Pancreas (tissue), 10 donors: ENCODE measurements around the gene DGKD. TPM values are rescaled to one million over a fixed set of nuclear protein-coding genes. Genes with fewer than 3 reads are reported as not detected.

Source experiments
- ATAC-seq, 4 donors: fragments of 200-7000 bp; cut with Tn5 transposase; one replicate each; pipeline versions ENCODE4 v1.8.0 to v1.9.1; 2020; ENCODE audit warnings: mild to moderate bottlenecking in 4 of 4, moderate library complexity in 4 of 4
- DNase-seq, 6 donors: peaks; one replicate each; pipeline ENCODE4 v3.0.0-alpha.2; 2020
- FAIRE-seq: peaks from 2 replicates; lab custom pipeline; 2012; peaks lifted over from hg19 to GRCh38; lab: Jason Lieb, UNC
- H3K27ac ChIP-seq, 4 donors: fragments of 200-600 bp; sonication (generic); 1 replicate in 3 of 4; 2 replicates in 1 of 4; pipeline versions ENCODE4 v1.5.0 to v1.8.0; 2020
- H3K27me3 ChIP-seq, 4 donors: fragments of 200-600 bp; one replicate each; pipeline ENCODE4 v1.8.0; 2021
- H3K36me3 ChIP-seq, 3 donors: fragments of 200-600 bp; sonication (generic) in 1 of 3; one replicate each; pipeline versions ENCODE4 v1.5.0 to v1.8.0; 2020 to 2021
- H3K4me1 ChIP-seq, 3 donors: fragments of 200-600 bp; one replicate each; pipeline ENCODE4 v1.8.0; 2021
- H3K4me3 ChIP-seq, 4 donors: fragments of 200-600 bp; sonication (generic) in 2 of 4; one replicate each; pipeline versions ENCODE4 v1.5.0 to v1.8.0; 2020 to 2021
- H3K9me3 ChIP-seq, 4 donors: fragments of 200-600 bp; one replicate each; pipeline ENCODE4 v1.8.0; 2021
- CTCF ChIP-seq, 4 donors: fragments of 200-600 bp; sonication (generic) in 3 of 4; IDR thresholded peaks; one replicate each; pipeline versions ENCODE4 v1.5.0 to v1.8.0; 2021; ENCODE audit warnings: antibody characterized with exemption in 4 of 4
- WGBS, 2 donors: extraction: QIAGEN DNeasy Blood & Tissue Kit; methylation state at CpG; one replicate each; pipeline ENCODE4 v1.1.7; 2013; 5-methylcytosine and 5-hydroxymethylcytosine counted together
- intact Hi-C, 3 donors: fragments of 100-400 bp; cut with DNase I; formaldehyde crosslinking; loops; one replicate each; pipeline versions ENCODE4 v1.11.1 to v1.14.2; 2022
- polyA plus RNA-seq, 2 donors: library from polyadenylated mRNA; stranded (reverse); fragments of 200-250 nt; gene quantifications; one replicate each; pipeline ENCODE4 v1.2.3, GENCODE V29; 2013
- total RNA-seq, 6 donors: library from RNA; stranded (reverse); fragmentation: NEBNext Ultra II Directional in 4 of 6; extraction: Animal tissue kit (Norgen Biotek cat#: 25700) in 4 of 6; gene quantifications; one replicate each; pipeline versions ENCODE4 v1.2.1 to v1.2.4, GENCODE V29; 2021 to 2023
- donor health status: healthy with polysubstance abuse.
- donor health status: DM: no; HTN: no; CAD: no; lungs with moderate emphysema.
- donor health status: DM: no; HTN: no; CAD: no.
- donor health status: control.
- donor health status: control.
- donor health status: Bipolar disorder and iron deficiency.
- donor health status: DM: yes; HTN: yes; CAD: no.
- donor health status: DM: no; HTN: no; CAD: no.
- donor health status: DM: no; HTN: no; CAD: no.
- donor health status: DM: yes; HTN: yes; CAD: no.

Gene DGKD
- total and polyA plus RNA-seq, 8 donors: 6.7 to 16.3 (median 8.9) TPM

GRCh38 chr2:233476651-233477547 lies 122.6 kb downstream of the DGKD start:
- Histone ChIP-seq H3K4me3 (no peak overlapping the region), H3K27ac (no peak overlapping the region), H3K9me3 (no peaks in the 10 kb centered on the region), H3K27me3 (no peaks in the 10 kb centered on the region), H3K4me1 (no peaks in the 10 kb centered on the region), H3K36me3 (peaks cover 0 to 27% (median 5%) of the 10 kb centered on the region in 3 donors)
- DNase-seq: no peak
- no peak for ATAC-seq
- no peak for TF ChIP-seq CTCF (IDR thresholded peaks at IDR 0.05)
- intact Hi-C loops: no loop called here
- 94% methylated on average over 45 of the region's 45 CpGs for WGBS, 2 donors
- no peak for FAIRE-seq

- H3K9me3 ChIP-seq: no peaks in the 10 kb centered on the region
- 95 to 96% methylated on average over 29 of the region's 29 CpGs for WGBS, 2 donors
- ATAC-seq: no peak
- peaks cover 0 to 36% (median 5%) of the 10 kb centered on the region in 3 donors for H3K36me3 ChIP-seq
- DNase-seq: no peak
- H3K4me1 ChIP-seq: no peaks in the 10 kb centered on the region
- no peak overlapping the region for H3K4me3 ChIP-seq
- H3K27me3 ChIP-seq: no peaks in the 10 kb centered on the region
- no peak for FAIRE-seq
- no peak for TF ChIP-seq CTCF (IDR thresholded peaks at IDR 0.05)
- no peak overlapping the region for H3K27ac ChIP-seq
- intact Hi-C loops: no loop called here
These were observed 123.5 kb downstream of the DGKD start for GRCh38 chr2:233477548-233478433.

- Histone ChIP-seq H3K4me1 (no peaks in the 10 kb centered on the region), H3K27me3 (no peaks in the 10 kb centered on the region), H3K27ac (no peak overlapping the region), H3K4me3 (no peak overlapping the region), H3K9me3 (no peaks in the 10 kb centered on the region), H3K36me3 (peaks cover 0 to 55% (median 12%) of the 10 kb centered on the region in 3 donors)
- TF ChIP-seq CTCF (IDR thresholded peaks at IDR 0.05): no peak
- intact Hi-C loops: no loop called here
- DNase-seq (peak in 1 of 6 donors; percentile 46), ATAC-seq (no peak), FAIRE-seq (no peak)
- WGBS, 2 donors: 95% methylated on average over 27 of the region's 27 CpGs
These were observed 125.6 kb downstream of the DGKD start for GRCh38 chr2:233479616-233480489.

- Histone ChIP-seq H3K4me3 (no peak overlapping the region), H3K36me3 (peaks cover 0 to 56% (median 12%) of the 10 kb centered on the region in 3 donors), H3K27ac (no peak overlapping the region)
These were observed 126.4 kb downstream of the DGKD start for GRCh38 chr2:233480490-233481202.

More at GRCh38 chr2:233480490-233481202, 126.4 kb downstream of the DGKD start:
- peak in 2 of 6 donors; percentile 56 to 67 for DNase-seq
- no peaks in the 10 kb centered on the region for H3K4me1 ChIP-seq
- no peaks in the 10 kb centered on the region for H3K9me3 ChIP-seq
- FAIRE-seq: no peak
- WGBS, 2 donors: 89 to 90% methylated on average over 21 of the region's 21 CpGs
- no peaks in the 10 kb centered on the region for H3K27me3 ChIP-seq
- no peak for TF ChIP-seq CTCF (IDR thresholded peaks at IDR 0.05)
- peak in 3 of 4 donors; percentile 17 to 54 (median 53) for ATAC-seq
- intact Hi-C loops: no loop called here
